NB4 (cell line): ENCODE data around the gene ZNF57.

Experiments used
- CTCF ChIP-seq: IDR thresholded peaks from one replicate; pipeline ENCODE4 v1.5.1; 2012; ENCODE audit warnings: low read depth, low read length
- MYC ChIP-seq: IDR thresholded peaks from 2 replicates; pipeline ENCODE4 v1.6.1; 2011; ENCODE audit warnings: low read depth, low read length

- TF ChIP-seq CTCF (no peak), MYC (no peak)
These were observed 41.9 kb upstream of the ZNF57 start for GRCh38 chr19:2858864-2859263.
